A549 (cell line): ENCODE results near the gene CARD19.

ENCODE experiments used
- CBX2 ChIP-seq: fragments of 200-600 bp; sonication (generic); IDR thresholded peaks from 2 replicates; pipeline ENCODE4 v1.6.1; 2016; ENCODE audit warnings: low read depth, mild to moderate bottlenecking, borderline replicate concordance
- CBX8 ChIP-seq: fragments of 200-600 bp; sonication (generic); IDR thresholded peaks from 2 replicates; pipeline ENCODE4 v1.6.1; 2016
- CEBPB ChIP-seq, 2 experiments: fragments of >200 bp in 1 of 2; sonication (Bioruptor Twin) in 1 of 2; formaldehyde crosslinking in 1 of 2; IDR thresholded peaks; 2 replicates each; pipeline ENCODE4 v1.6.1; 2012 to 2016
- CHD2 ChIP-seq: fragments of 150-350 bp; IDR thresholded peaks from 2 replicates; pipeline ENCODE4 v1.6.1; 2014; ENCODE audit warnings: low read length; ENCODE audit not compliant: partially characterized antibody
- CTCF ChIP-seq: fragments of >200 bp; sonication (Bioruptor Twin); formaldehyde crosslinking; IDR thresholded peaks from 3 replicates; pipeline ENCODE4 v1.5.1; 2016
- HDAC2 ChIP-seq: fragments of 200-600 bp; sonication (generic); IDR thresholded peaks from 2 replicates; pipeline ENCODE4 v1.6.1; 2016
- JUN ChIP-seq, 2 experiments: fragments of >200 bp; sonication (Bioruptor Twin); formaldehyde crosslinking; IDR thresholded peaks; 2 replicates in 1 of 2; 3 replicates in 1 of 2; pipeline ENCODE4 v1.6.1; 2016 to 2017
- JUNB ChIP-seq: fragments of >200 bp; sonication (Bioruptor Twin); formaldehyde crosslinking; IDR thresholded peaks from 2 replicates; pipeline ENCODE4 v1.6.1; 2016
- KDM1A ChIP-seq: fragments of 200-600 bp; sonication (generic); IDR thresholded peaks from 2 replicates; pipeline ENCODE4 v1.6.1; 2016; ENCODE audit warnings: low read depth, mild to moderate bottlenecking
- POLR2A ChIP-seq: IDR thresholded peaks from 2 replicates; pipeline ENCODE4 v1.6.1; 2012; ENCODE audit warnings: mild to moderate bottlenecking, low read length
- RNF2 ChIP-seq: fragments of 200-600 bp; sonication (generic); IDR thresholded peaks from 2 replicates; pipeline ENCODE4 v1.6.1; 2016; ENCODE audit warnings: low read depth, mild to moderate bottlenecking, antibody characterized with exemption, moderate library complexity, borderline replicate concordance
- SMC3 ChIP-seq: fragments of >200 bp; sonication (Bioruptor Twin); formaldehyde crosslinking; IDR thresholded peaks from 3 replicates; pipeline ENCODE4 v1.6.1; 2018; ENCODE audit warnings: inconsistent platforms

- TF ChIP-seq POLR2A (no peak), CTCF (no peak), CBX2 (no peak), JUN (IDR thresholded peaks at IDR 0.05) (no peak), RNF2 (no peak), CHD2 (no peak), CEBPB (IDR thresholded peaks at IDR 0.05) (no peak), JUNB (no peak), SMC3 (no peak), HDAC2 (no peak), KDM1A (no peak), CBX8 (no peak)
Measured at GRCh38 chr9:93088656-93089015, 7.4 kb upstream of the CARD19 start.
